Heart left ventricle (tissue), 16 donors: ENCODE measurements around the gene WWTR1. TPM values are rescaled to one million over a fixed set of nuclear protein-coding genes. Genes with fewer than 3 reads are reported as not detected.

Experiments used
- ATAC-seq, 4 donors: fragments of 200-7000 bp; cut with Tn5 transposase; one replicate each; pipeline ENCODE4 v1.9.1; 2020 to 2022; ENCODE audit warnings: moderate library complexity in 4 of 4, mild to moderate bottlenecking in 3 of 4, moderate number of reproducible peaks in 1 of 4
- DNase-seq, 5 donors: peaks; one replicate each; pipeline ENCODE4 v3.0.0-alpha.2; 2020
- H3K27ac ChIP-seq, 12 donors: fragments of 200-600 bp; sonication (generic) in 4 of 12; one replicate each; pipeline versions ENCODE4 v1.5.0 to v1.8.0; 2016 to 2022; ENCODE audit warnings: mild to moderate bottlenecking in 2 of 12
- H3K27me3 ChIP-seq, 9 donors: fragments of 200-600 bp; sonication (generic) in 2 of 9; one replicate each; pipeline versions ENCODE4 v1.5.1 to v1.8.0; 2016 to 2022; ENCODE audit warnings: mild to moderate bottlenecking in 3 of 9
- H3K36me3 ChIP-seq, 9 donors: fragments of 200-600 bp; sonication (generic) in 2 of 9; one replicate each; pipeline versions ENCODE4 v1.5.0 to v1.8.0; 2018 to 2022; ENCODE audit warnings: mild to moderate bottlenecking in 2 of 9
- H3K4me1 ChIP-seq, 12 donors: fragments of 200-600 bp; sonication (generic) in 4 of 12; one replicate each; pipeline versions ENCODE4 v1.5.0 to v1.8.0; 2016 to 2022; ENCODE audit warnings: mild to moderate bottlenecking in 3 of 12
- H3K4me3 ChIP-seq, 12 donors: fragments of 200-600 bp; sonication (generic) in 4 of 12; one replicate each; pipeline versions ENCODE4 v1.5.0 to v1.8.0; 2017 to 2022; ENCODE audit warnings: mild to moderate bottlenecking in 9 of 12, moderate library complexity in 4 of 12
- H3K9me3 ChIP-seq, 12 donors: fragments of 200-600 bp; sonication (generic) in 4 of 12; one replicate each; pipeline versions ENCODE4 v1.5.0 to v1.8.0; 2016 to 2022; ENCODE audit warnings: mild to moderate bottlenecking in 1 of 12
- CTCF ChIP-seq, 12 donors: fragments of 200-600 bp; sonication (generic) in 4 of 12; IDR thresholded peaks; one replicate each; pipeline versions ENCODE4 v1.5.0 to v1.8.0; 2018 to 2022; ENCODE audit warnings: antibody characterized with exemption in 12 of 12, mild to moderate bottlenecking in 5 of 12
- POLR2A ChIP-seq, 2 donors: fragments of 450-650 bp; IDR thresholded peaks; one replicate each; pipeline ENCODE4 v1.6.1; 2017; ENCODE audit warnings: antibody characterized with exemption in 2 of 2, mild to moderate bottlenecking in 2 of 2, moderate library complexity in 2 of 2
- WGBS, 4 donors: extraction: QIAGEN DNeasy Blood & Tissue Kit in 2 of 4; methylation state at CpG; one replicate each; pipeline versions ENCODE4 v1.1.5 to v1.1.7; 2013 to 2018; 5-methylcytosine and 5-hydroxymethylcytosine counted together
- intact Hi-C, 10 donors: fragments of 100-400 bp; cut with DNase I; formaldehyde crosslinking; loops; one replicate each; pipeline versions ENCODE4 v1.11.1 to v1.14.2; 2022
- polyA plus RNA-seq, 2 donors: library from polyadenylated mRNA; stranded (reverse); fragments of 200-250 nt; gene quantifications; one replicate each; pipeline ENCODE4 v1.2.3, GENCODE V29; 2013
- total RNA-seq, 9 donors: library from RNA; depleted of rRNA in 2 of 9; stranded (reverse); fragments of >200 nt in 2 of 9; fragmentation: NEBNext Ultra II Directional in 3 of 9; extraction: Animal tissue kit (Norgen Biotek cat#: 25700) in 3 of 9; gene quantifications; one replicate each; pipeline versions ENCODE4 v1.1.0 to v1.2.4, GENCODE V29; 2016 to 2023
- donor health status: ischemic (EF 13 %, LVEDD 7.1; RV severe dilation, severe dysfunction).
- donor health status: healthy with polysubstance abuse.
- donor health status: DM: no; HTN: yes; CAD: no.
- donor health status: DM: no; HTN: no; CAD: no.
- donor health status: ischemic (EF 25% LVEDD 6.9; RV normal size, moderate dysfunction).
- donor health status: ischemic (EF 25% LVEDD 5.7; RV mildly dilated, moderate dysfunction).
- donor health status: healthy.
- donor health status: DM: yes; HTN: yes; CAD: no.
- donor health status: ischemic (EF 35%, LVEDD 5.7; RV mildly dilated, moderate dysfunction).
- donor health status: nonischemic (EF 11% LVEDD 7.7; RV severe dilation, severe dysfunction).
- donor health status: DM: yes; HTN: yes; CAD: no.
- donor health status: PGD.
- donor health status: ischemic (EF 29% LVEDD 5.4; RV normal size, mild dysfunction).
- donor health status: nonischemic (EF 23%, LVEDD 6.1; RV moderate dilation, normal function).

Gene WWTR1
- total and polyA plus RNA-seq, 11 donors, result 14.5 to 71.7 (median 41.2) TPM

- DNase-seq (no peak), ATAC-seq (no peak)
- TF ChIP-seq POLR2A (IDR thresholded peaks at IDR 0.05), result no peak
- no peak for TF ChIP-seq CTCF (IDR thresholded peaks at IDR 0.05)
- whole genome bisulfite sequencing, 4 donors, result 70 to 89% (median 82%) methylated on average over 1 of the region's 1 CpG
- H3K4me1 ChIP-seq, result peaks cover 13 to 98% (median 82%) of the 10 kb centered on the region in 12 donors
- H3K27me3 ChIP-seq, result no peaks in the 10 kb centered on the region
- H3K4me3 ChIP-seq, result no peak overlapping the region
- intact Hi-C loops, result loop anchor here in 7 of 10 donors (5.0 to 10.0 kb wide), 5 partner anchors 38 to 78 kb away; partner anchors contain the start of gene WWTR1 (in 5 of the 7)
- no peaks in the 10 kb centered on the region for H3K36me3 ChIP-seq
- peak overlapping the region in 6 of 12 donors; percentile 10 to 91 (median 23) for H3K27ac ChIP-seq
- no peaks in the 10 kb centered on the region for H3K9me3 ChIP-seq
Measured at GRCh38 chr3:149579161-149579560, 78.7 kb downstream of the WWTR1 start.

- no peak for ATAC-seq
- intact Hi-C loops, result loop anchor here in 7 of 10 donors (5.0 to 10.0 kb wide), 5 partner anchors 40 to 80 kb away; partner anchors contain the start of gene WWTR1 (in 5 of the 7)
- Histone ChIP-seq H3K4me1 (peaks cover 13 to 99% (median 84%) of the 10 kb centered on the region in 12 donors), H3K27ac (peak overlapping the region in 3 of 12 donors; percentile 84 to 91 (median 88)), H3K36me3 (no peaks in the 10 kb centered on the region), H3K27me3 (no peaks in the 10 kb centered on the region), H3K9me3 (no peaks in the 10 kb centered on the region), H3K4me3 (no peak overlapping the region)
- DNase-seq, result no peak
- TF ChIP-seq CTCF (IDR thresholded peaks at IDR 0.05), result no peak
- no peak for TF ChIP-seq POLR2A (IDR thresholded peaks at IDR 0.05)
- 91 to 96% (median 93%) methylated on average over 2 of the region's 2 CpGs for WGBS, 4 donors
Measured at GRCh38 chr3:149577801-149578200, 80.0 kb downstream of the WWTR1 start.

- H3K27me3 ChIP-seq, result no peaks in the 10 kb centered on the region
- H3K4me3 ChIP-seq, result peak overlapping the region in 4 of 12 donors; percentile 11 to 29 (median 14)
- peaks cover 5 to 99% (median 87%) of the 10 kb centered on the region in 12 donors for H3K4me1 ChIP-seq
- intact Hi-C loops, result loop anchor here in 7 of 10 donors (5.0 to 10.0 kb wide), 5 partner anchors 41 to 81 kb away; partner anchors contain the start of gene WWTR1 (in 5 of the 7)
- H3K9me3 ChIP-seq, result no peaks in the 10 kb centered on the region
- H3K27ac ChIP-seq, result peak overlapping the region; percentile 42 to 91 (median 78)
- peak; percentile 45 to 90 (median 84) for ATAC-seq
- TF ChIP-seq POLR2A (IDR thresholded peaks at IDR 0.05), result peak in 1 of 2 donors; percentile 10
- no peak for TF ChIP-seq CTCF (IDR thresholded peaks at IDR 0.05)
- peak in 3 of 5 donors; percentile 37 to 57 (median 51) for DNase-seq
- WGBS, 4 donors, result 32 to 43% (median 38%) methylated on average over 5 of the region's 5 CpGs
- peaks cover 0 to 15% (median 0%) of the 10 kb centered on the region in 9 donors for H3K36me3 ChIP-seq
Measured at GRCh38 chr3:149575961-149576564, 81.8 kb downstream of the WWTR1 start.

GRCh38 chr3:149575213-149575960 lies 82.4 kb downstream of the WWTR1 start:
- intact Hi-C loops, result loop anchor here in 7 of 10 donors (5.0 to 10.0 kb wide), 5 partner anchors 42 to 82 kb away; partner anchors contain the start of gene WWTR1 (in 5 of the 7)
- H3K4me3 ChIP-seq, result peak overlapping the region in 4 of 12 donors; percentile 11 to 29 (median 14)

More at GRCh38 chr3:149575213-149575960, 82.4 kb downstream of the WWTR1 start:
- H3K9me3 ChIP-seq, result no peaks in the 10 kb centered on the region
- H3K4me1 ChIP-seq, result peaks cover 5 to 99% (median 83%) of the 10 kb centered on the region in 12 donors
- WGBS, 4 donors, result 14 to 26% (median 17%) methylated on average over 5 to 7 of the region's 7 CpGs
- no peaks in the 10 kb centered on the region for H3K27me3 ChIP-seq
- DNase-seq, result peak in 4 of 5 donors; percentile 32 to 76 (median 48)
- H3K27ac ChIP-seq, result peak overlapping the region; percentile 42 to 91 (median 78)
- H3K36me3 ChIP-seq, result peaks cover 0 to 21% (median 5%) of the 10 kb centered on the region in 9 donors
- TF ChIP-seq POLR2A (IDR thresholded peaks at IDR 0.05) (no peak), CTCF (IDR thresholded peaks at IDR 0.05) (no peak)
- peak; percentile 52 to 66 (median 62) for ATAC-seq
